Body of pancreas (tissue), 4 donors: ENCODE data around the gene KLHL30. TPM values are rescaled to one million over a fixed set of nuclear protein-coding genes. Genes with fewer than 3 reads are reported as not detected.
A peak's percentile ranks its signal among the peaks of the same experiment; 100 is the strongest.

Source experiments
- ATAC-seq: fragments of 150-250 bp; one replicate; pipeline ENCODE4 v1.9.1; 2016
- DNase-seq, 4 donors: peaks; one replicate each; pipeline ENCODE4 v3.0.0-alpha.2; 2019
- H3K27ac ChIP-seq, 4 donors: fragments of 200-600 bp; sonication (generic); 1 replicate in 3 of 4; 2 replicates in 1 of 4; pipeline versions ENCODE4 v1.5.1 to v1.6.1; 2016 to 2019; ENCODE audit warnings: mild to moderate bottlenecking in 1 of 4, mixed read lengths in 1 of 4, moderate library complexity in 1 of 4
- H3K27me3 ChIP-seq, 2 donors: fragments of 200-600 bp; sonication (generic); one replicate each; pipeline ENCODE4 v1.6.0; 2016; ENCODE audit warnings: mild to moderate bottlenecking in 1 of 2
- H3K36me3 ChIP-seq, 2 donors: fragments of 200-600 bp; sonication (generic); replicated peaks in 1 of 2; 2 replicates each; pipeline ENCODE4 v1.5.1; 2016; ENCODE audit warnings: low read depth in 2 of 2; ENCODE audit not compliant: insufficient read depth in 1 of 2
- H3K4me1 ChIP-seq: fragments of 200-600 bp; sonication (generic); one replicate; pipeline ENCODE4 v1.6.0; 2016
- H3K4me3 ChIP-seq, 2 donors: fragments of 200-600 bp; sonication (generic); 1 replicate in 1 of 2; 2 replicates in 1 of 2; pipeline ENCODE4 v1.5.1; 2016 to 2019
- H3K9me3 ChIP-seq, 3 donors: fragments of 200-600 bp; sonication (generic); 1 replicate in 2 of 3; 2 replicates in 1 of 3; pipeline ENCODE4 v1.5.1; 2016
- CTCF ChIP-seq, 7 experiments: fragments of 450-650 bp in 4 of 7; fragments of 200-600 bp in 3 of 7; sonication (generic) in 3 of 7; IDR thresholded peaks; one replicate each; pipeline ENCODE4 v1.5.1; 2016 to 2019; ENCODE audit warnings: antibody characterized with exemption in 7 of 7
- POLR2A ChIP-seq, 3 donors: fragments of 450-650 bp; IDR thresholded peaks; one replicate each; pipeline ENCODE4 v1.6.1; 2016; ENCODE audit warnings: antibody characterized with exemption in 3 of 3, mild to moderate bottlenecking in 2 of 3
- WGBS, 2 donors: methylation state at CpG; one replicate each; pipeline ENCODE4 v1.1.5; 2017; 5-methylcytosine and 5-hydroxymethylcytosine counted together
- intact Hi-C: fragments of 100-400 bp; cut with DNase I; formaldehyde crosslinking; loops from one replicate; pipeline ENCODE4 v1.15.1; 2023
- total RNA-seq, 2 donors: library from RNA; depleted of rRNA; stranded (reverse); fragments of >200 nt; gene quantifications; one replicate each; pipeline ENCODE4 v1.1.0, GENCODE V29; 2016

Gene KLHL30
- total RNA-seq, 2 donors from 2014 or later: 0.26 to 0.66 TPM

- Histone ChIP-seq H3K4me3 (no peak overlapping the region), H3K27ac (no peak overlapping the region), H3K27me3 (no peaks in the 10 kb centered on the region), H3K36me3 (no peaks in the 10 kb centered on the region), H3K9me3 (no peaks in the 10 kb centered on the region), H3K4me1 (peaks cover 27% of the 10 kb centered on the region)
- no peak for DNase-seq
- intact Hi-C loops: no loop called here
- no peak for TF ChIP-seq POLR2A (IDR thresholded peaks at IDR 0.05)
- TF ChIP-seq CTCF (IDR thresholded peaks at IDR 0.05): no peak
- no peak for ATAC-seq
- WGBS, 2 donors: 80 to 89% methylated on average over 3 to 10 of the region's 11 CpGs
Observed at GRCh38 chr2:238117199-238118154, 21.0 kb upstream of the KLHL30 start.

- intact Hi-C loops: no loop called here
- peak in 2 of 4 donors; percentile 36 to 41 for DNase-seq
- no peaks in the 10 kb centered on the region for H3K27me3 ChIP-seq
- 55 to 70% methylated on average over 9 to 14 of the region's 15 CpGs for WGBS, 2 donors
- H3K9me3 ChIP-seq: no peaks in the 10 kb centered on the region
- no peak overlapping the region for H3K4me3 ChIP-seq
- TF ChIP-seq CTCF (IDR thresholded peaks at IDR 0.05) (no peak), POLR2A (IDR thresholded peaks at IDR 0.05) (no peak)
- peaks cover 21% of the 10 kb centered on the region for H3K4me1 ChIP-seq
- no peaks in the 10 kb centered on the region for H3K36me3 ChIP-seq
- no peak for ATAC-seq
- H3K27ac ChIP-seq: no peak overlapping the region
Observed at GRCh38 chr2:238119756-238120462, 18.6 kb upstream of the KLHL30 start.

GRCh38 chr2:238120463-238121298 is 17.8 kb upstream of the KLHL30 start:
- H3K4me3 ChIP-seq: no peak overlapping the region
- ATAC-seq (no peak), DNase-seq (no peak)
- no peaks in the 10 kb centered on the region for H3K9me3 ChIP-seq
- H3K36me3 ChIP-seq: no peaks in the 10 kb centered on the region
- no peak for TF ChIP-seq POLR2A (IDR thresholded peaks at IDR 0.05)
- no peak for TF ChIP-seq CTCF (IDR thresholded peaks at IDR 0.05)
- WGBS, 2 donors: 58 to 75% methylated on average over 13 to 30 of the region's 30 CpGs
- intact Hi-C loops: no loop called here
- no peak overlapping the region for H3K27ac ChIP-seq
- H3K4me1 ChIP-seq: peaks cover 13% of the 10 kb centered on the region
- no peaks in the 10 kb centered on the region for H3K27me3 ChIP-seq

- TF ChIP-seq POLR2A (IDR thresholded peaks at IDR 0.05): no peak
- no peak for TF ChIP-seq CTCF (IDR thresholded peaks at IDR 0.05)
Observed at GRCh38 chr2:238121511-238122286, 16.8 kb upstream of the KLHL30 start.

More at GRCh38 chr2:238121511-238122286, 16.8 kb upstream of the KLHL30 start:
- Histone ChIP-seq H3K36me3 (no peaks in the 10 kb centered on the region), H3K27ac (no peak overlapping the region), H3K9me3 (no peaks in the 10 kb centered on the region), H3K27me3 (no peaks in the 10 kb centered on the region), H3K4me3 (no peak overlapping the region), H3K4me1 (peaks cover 9% of the 10 kb centered on the region)
- WGBS, 2 donors: 84 to 96% methylated on average over 10 to 25 of the region's 27 CpGs
- DNase-seq (no peak), ATAC-seq (no peak)
- intact Hi-C loops: no loop called here
